PFSK-1 (cell line): ENCODE measurements around the gene OR4S1. TPM values are rescaled to one million over a fixed set of nuclear protein-coding genes. Genes with fewer than 3 reads are reported as not detected.

ENCODE experiments used
- FOXP2 ChIP-seq: optimal IDR thresholded peaks from 2 replicates; pipeline ENCODE3; 2011; ENCODE audit warnings: borderline replicate concordance, control low read depth, inconsistent platforms; ENCODE audit not compliant: insufficient read depth; ENCODE audit errors: extremely low read length, extremely low read depth
- POLR2AphosphoS5 ChIP-seq: IDR thresholded peaks from 2 replicates; pipeline ENCODE4 v1.6.1; 2012; ENCODE audit warnings: low read depth, mild to moderate bottlenecking, control low read depth, low read length, moderate library complexity
- REST ChIP-seq, 2 experiments: IDR thresholded peaks; 2 replicates each; pipeline versions ENCODE4 v1.6.1 to v1.8.0; 2011 to 2012; ENCODE audit warnings: low read depth in 2 of 2, low read length in 2 of 2, control low read depth in 1 of 2, inconsistent platforms in 1 of 2, mild to moderate bottlenecking in 1 of 2, moderate library complexity in 1 of 2; ENCODE audit not compliant: insufficient read depth in 1 of 2
- SIN3A ChIP-seq: IDR thresholded peaks from 2 replicates; pipeline ENCODE4 v1.6.1; 2012; ENCODE audit warnings: mild to moderate bottlenecking, low read length, moderate library complexity, borderline replicate concordance; ENCODE audit not compliant: insufficient read depth
- TAF1 ChIP-seq: IDR thresholded peaks from 2 replicates; pipeline ENCODE4 v1.6.1; 2012; ENCODE audit warnings: low read length, control low read depth, borderline replicate concordance; ENCODE audit not compliant: insufficient read depth
- polyA plus RNA-seq: library from polyadenylated mRNA; unstranded; fragments of >200 nt; gene quantifications from one replicate; pipeline ENCODE4 v1.2.1, GENCODE V29; 2012; ENCODE audit warnings: low read depth, missing spikeins; ENCODE audit not compliant: insufficient read length

Gene OR4S1
- polyA plus RNA-seq = not detected

GRCh38 chr11:48305923-48306322 lies at the start of gene OR4S1:
TSS of gene OR4S1 (plus strand) at chr11:48306223. CDS start at chr11:48306223, 0 bp downstream.
- TF ChIP-seq POLR2AphosphoS5 (no peak), FOXP2 (no peak), TAF1 (no peak), REST (IDR thresholded peaks at IDR 0.05; ENCODE audit: insufficient read depth in 1 of 2, low read depth in 2 of 2, low read length in 2 of 2) (no peak), SIN3A (no peak)

GRCh38 chr11:48261600-48261999 lies 44.4 kb upstream of the OR4S1 start:
- no peak for TF ChIP-seq TAF1
- no peak for TF ChIP-seq FOXP2
- no peak for TF ChIP-seq SIN3A
- no peak for TF ChIP-seq POLR2AphosphoS5
- TF ChIP-seq REST (IDR thresholded peaks at IDR 0.05; ENCODE audit: insufficient read depth in 1 of 2, low read depth in 2 of 2, low read length in 2 of 2) = no peak

GRCh38 chr11:48263423-48263911 lies 42.6 kb upstream of the OR4S1 start, which contains the start of gene OR4X1:
TSS of gene OR4X1 (plus strand) at chr11:48263861. CDS start at chr11:48263861, 0 bp downstream.
- TF ChIP-seq FOXP2 (no peak), SIN3A (no peak), TAF1 (no peak), POLR2AphosphoS5 (no peak)

GRCh38 chr11:48270621-48271020 lies 35.4 kb upstream of the OR4S1 start:
- no peak for TF ChIP-seq SIN3A
- TF ChIP-seq TAF1 = no peak
- TF ChIP-seq FOXP2 = no peak

GRCh38 chr11:48272606-48273005 lies 33.4 kb upstream of the OR4S1 start:
- no peak for TF ChIP-seq SIN3A
- no peak for TF ChIP-seq POLR2AphosphoS5
- TF ChIP-seq FOXP2 = no peak
- TF ChIP-seq TAF1 = no peak
- no peak for TF ChIP-seq REST (IDR thresholded peaks at IDR 0.05; ENCODE audit: insufficient read depth in 1 of 2, low read depth in 2 of 2, low read length in 2 of 2)

GRCh38 chr11:48307760-48308386 lies 1.9 kb downstream of the OR4S1 start:
- TF ChIP-seq TAF1 (no peak), POLR2AphosphoS5 (no peak), FOXP2 (no peak), REST (IDR thresholded peaks at IDR 0.05; ENCODE audit: insufficient read depth in 1 of 2, low read depth in 2 of 2, low read length in 2 of 2) (no peak), SIN3A (no peak)
